NOMO-1 treated with dmso at 0.1 percent for 144 hours (cell line): ENCODE results near the gene PLA2G4E.

Experiments used
- DNase-seq: peaks from one replicate; lab custom pipeline; 2025; ENCODE audit not compliant: unreplicated experiment; lab: John Stamatoyannopoulos, UW

PLA2G4E gene, protein sequence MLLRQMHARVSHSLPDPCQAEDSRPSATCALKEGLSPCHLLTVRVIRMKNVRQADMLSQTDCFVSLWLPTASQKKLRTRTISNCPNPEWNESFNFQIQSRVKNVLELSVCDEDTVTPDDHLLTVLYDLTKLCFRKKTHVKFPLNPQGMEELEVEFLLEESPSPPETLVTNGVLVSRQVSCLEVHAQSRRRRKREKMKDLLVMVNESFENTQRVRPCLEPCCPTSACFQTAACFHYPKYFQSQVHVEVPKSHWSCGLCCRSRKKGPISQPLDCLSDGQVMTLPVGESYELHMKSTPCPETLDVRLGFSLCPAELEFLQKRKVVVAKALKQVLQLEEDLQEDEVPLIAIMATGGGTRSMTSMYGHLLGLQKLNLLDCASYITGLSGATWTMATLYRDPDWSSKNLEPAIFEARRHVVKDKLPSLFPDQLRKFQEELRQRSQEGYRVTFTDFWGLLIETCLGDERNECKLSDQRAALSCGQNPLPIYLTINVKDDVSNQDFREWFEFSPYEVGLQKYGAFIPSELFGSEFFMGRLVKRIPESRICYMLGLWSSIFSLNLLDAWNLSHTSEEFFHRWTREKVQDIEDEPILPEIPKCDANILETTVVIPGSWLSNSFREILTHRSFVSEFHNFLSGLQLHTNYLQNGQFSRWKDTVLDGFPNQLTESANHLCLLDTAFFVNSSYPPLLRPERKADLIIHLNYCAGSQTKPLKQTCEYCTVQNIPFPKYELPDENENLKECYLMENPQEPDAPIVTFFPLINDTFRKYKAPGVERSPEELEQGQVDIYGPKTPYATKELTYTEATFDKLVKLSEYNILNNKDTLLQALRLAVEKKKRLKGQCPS

DNA sequence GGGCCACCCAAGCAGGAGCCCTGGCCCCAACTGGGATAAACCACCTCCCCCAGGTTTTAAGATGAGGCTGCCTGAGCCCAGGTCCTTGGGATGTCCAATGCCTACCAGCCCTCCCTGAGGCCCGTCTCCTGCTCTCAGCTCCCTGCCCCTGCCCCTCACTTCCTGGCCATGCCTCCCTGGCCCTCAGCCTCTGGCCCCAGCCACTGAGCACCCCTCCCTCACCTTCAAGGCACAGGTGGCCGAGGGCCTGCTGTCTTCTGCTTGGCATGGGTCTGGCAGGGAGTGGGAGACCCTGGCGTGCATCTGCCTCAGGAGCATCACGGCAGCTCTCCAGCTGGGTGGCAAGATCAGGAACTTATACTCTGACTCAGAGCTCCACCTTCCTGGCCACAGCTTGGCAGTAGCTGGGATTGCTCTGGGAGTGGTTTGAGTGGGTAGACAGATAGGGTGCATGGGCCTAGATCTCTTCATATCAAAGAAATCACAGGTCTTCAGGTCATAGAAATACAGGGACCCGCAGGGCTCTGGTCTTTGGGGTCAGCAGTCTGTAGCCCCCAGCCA, at the start of gene PLA2G4E:
Gene PLA2G4E, minus strand, starts transcription at position 330 of the 561 bp plus-strand sequence. Its CDS starts 12 bp downstream, at position 318.
- no peak for DNase-seq

DNA sequence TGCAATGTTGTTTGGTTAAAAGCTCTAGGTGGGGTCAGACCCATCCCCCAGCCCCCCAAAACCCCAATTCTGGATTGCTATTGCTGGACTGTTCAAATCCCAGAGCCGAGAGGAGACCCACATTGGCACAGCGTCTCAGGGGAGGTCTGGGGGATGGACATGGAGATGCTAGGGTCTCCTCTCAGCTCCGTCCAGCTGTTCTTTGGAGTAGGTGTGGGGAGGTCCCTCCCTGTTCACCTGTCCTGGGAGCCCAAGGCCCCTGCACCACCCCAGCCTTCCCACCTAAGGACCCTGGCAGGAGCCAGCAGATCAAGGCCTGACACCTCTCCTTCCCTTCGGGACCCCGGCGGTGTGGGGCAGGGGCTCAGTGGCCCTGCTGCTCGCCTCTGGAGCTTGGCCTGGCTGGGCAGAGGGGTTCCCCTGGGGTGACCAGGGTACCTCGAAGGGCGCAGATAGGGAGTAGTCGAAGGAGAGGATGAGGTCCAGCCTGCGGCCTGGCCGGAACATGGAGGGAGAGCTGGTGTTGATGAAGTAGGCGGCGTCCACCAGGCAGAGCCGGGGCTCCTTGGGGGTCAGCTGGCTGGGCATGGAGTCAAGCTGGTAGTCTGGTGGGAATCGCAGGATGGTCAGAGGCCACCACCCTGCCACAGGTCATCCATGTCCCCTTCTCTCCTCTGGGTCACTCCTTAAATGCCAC, 49.6 kb upstream of the PLA2G4E start:
- no peak for DNase-seq

DNA sequence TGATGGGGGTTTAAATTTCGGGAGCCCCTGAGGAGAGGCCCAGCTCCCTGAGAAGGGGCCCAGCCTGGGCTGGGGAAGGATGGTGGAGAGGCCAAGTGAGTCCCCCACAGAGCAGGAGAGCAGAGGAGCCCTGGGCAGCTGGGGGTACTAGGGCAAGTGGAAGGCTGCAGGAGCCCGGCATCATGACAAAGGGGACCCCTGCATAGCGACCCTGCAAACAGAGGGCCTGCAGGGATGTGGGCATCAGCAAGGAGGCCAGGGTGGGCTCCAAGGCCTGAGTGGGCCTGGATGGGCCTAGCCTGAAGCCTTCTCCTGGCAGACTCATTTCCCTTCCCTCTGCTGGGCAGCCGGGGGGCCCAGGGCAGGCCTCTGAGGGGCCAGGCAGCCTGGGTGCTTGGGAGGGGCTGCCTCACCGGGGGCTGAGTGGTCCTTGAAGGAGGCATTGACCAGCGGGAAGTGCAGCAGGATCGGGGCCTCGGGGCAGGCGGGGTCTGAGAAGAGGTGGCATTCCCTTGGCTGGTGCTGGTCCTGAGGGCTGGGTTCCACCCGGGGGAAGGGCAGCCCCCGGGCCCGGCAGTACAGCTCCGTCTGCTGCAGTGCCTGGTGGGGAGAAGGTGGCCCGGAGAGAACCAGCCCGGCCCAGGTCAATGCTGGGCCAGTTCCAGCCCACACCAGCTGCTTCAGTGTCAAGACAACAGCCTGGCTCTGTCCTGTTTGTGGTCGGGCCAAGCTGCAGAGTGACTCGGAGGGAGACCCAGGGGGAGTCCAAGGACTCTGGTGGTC, 48.8 kb upstream of the PLA2G4E start:
- no peak for DNase-seq

DNA sequence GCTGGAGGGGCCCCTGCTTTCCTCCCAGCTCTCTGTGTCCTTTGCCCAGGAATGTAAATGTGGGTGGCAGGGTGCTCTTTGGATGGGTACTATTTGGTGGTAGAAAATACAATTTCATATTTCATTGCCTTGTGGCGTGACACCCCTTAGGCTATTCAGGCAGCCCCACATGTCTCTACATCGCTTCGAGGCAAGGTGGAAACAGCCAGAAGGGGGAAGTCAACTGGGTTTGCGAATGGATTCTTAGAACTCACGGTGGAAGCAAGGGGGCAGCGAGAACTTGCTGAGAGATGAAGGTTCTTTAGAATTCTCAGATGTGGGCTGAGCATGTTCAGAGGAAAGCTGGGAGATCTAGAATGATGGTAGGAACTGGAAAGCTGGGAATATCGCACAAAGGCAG, 48.2 kb upstream of the PLA2G4E start:
- DNase-seq, result no peak

DNA sequence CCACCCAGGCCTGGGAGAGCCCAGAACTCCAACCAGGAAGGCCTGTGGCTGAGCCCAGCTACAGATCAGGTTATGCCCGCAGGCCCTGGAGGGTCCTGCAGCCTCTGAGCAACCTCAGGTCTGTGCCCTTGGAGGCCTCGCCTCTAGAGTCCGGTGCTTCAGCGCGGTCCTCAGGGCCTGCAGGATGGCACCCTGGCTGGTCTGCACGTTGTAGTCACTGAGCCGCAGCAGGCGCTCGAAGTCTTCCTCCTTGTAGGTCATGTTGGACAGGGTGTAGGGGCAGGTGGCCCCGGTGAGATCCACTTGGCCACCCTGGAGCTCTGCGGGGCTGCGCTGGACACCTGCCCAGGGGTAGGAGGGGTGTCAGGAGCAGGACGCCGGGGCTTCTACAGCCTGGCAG, 47.8 kb upstream of the PLA2G4E start:
- DNase-seq, result no peak

DNA sequence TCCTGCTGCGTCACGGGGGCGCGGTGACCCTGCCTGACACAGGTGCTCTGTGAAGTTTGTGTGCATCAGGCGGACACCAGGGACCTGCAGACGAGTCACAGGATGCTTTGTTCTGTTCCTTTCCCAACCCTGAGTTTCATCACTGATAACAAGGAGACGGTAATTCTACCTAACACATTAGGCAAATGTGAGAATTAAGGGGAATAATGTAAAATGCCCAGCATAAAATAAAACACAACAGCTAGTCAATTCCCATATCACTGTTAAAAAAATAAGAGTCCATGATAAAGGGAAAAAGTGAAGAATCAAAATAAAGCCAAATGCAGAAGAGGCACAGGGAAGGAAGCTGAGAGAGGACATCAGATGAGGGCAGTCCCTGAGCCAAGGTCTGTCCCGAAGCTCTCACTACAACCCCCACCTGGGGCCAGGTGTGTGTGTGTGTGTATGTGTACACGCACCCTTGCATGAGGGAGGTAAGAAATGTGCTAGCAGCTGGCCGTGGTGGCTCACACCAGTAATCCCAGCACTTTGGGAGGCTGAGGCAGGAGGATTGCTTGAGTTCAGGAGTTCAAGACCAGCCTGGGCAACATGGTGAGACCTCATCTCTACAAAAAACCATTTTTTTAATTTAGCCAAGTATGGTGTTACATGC, 46.0 kb upstream of the PLA2G4E start:
- no peak for DNase-seq

DNA sequence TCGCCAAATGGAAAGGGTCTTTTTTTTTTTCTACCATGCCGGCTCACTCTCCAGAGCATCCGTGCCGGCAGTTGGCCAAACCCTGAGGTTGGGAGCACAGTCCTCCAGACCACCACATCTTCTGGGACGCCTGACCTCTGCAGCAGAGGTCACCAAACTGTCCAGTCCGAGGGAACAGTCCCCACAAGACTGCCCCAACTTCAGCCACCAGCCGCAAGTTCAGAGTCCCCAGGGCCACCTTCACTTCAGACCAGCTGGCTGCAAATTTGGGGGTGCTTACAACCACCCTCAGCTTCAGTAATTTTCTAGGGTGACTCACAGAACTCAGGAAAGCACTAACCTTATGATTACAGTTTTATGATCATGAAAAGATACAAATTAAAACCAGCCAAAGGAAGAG, 44.6 kb upstream of the PLA2G4E start:
- DNase-seq, result no peak

DNA sequence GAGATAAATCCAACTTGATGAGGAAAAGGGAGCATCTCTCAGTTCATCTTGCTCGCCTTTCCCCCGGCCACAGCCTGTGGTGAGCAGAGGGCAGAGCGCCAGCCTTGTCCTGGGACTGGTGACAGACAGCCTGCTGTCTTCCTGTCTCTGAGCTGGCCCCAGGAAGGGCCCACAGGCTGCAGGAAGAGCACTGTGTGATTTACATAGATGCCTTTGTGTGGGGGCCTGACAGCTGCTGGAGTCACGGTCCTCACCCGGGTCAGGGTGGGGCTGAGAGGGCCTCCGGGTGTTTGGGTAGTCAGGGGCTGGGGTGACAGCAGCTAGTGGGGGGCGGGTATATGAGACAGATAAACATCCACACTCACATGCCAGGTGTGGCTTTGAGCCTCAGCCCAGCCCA, 44.2 kb upstream of the PLA2G4E start:
- DNase-seq, result no peak

DNA sequence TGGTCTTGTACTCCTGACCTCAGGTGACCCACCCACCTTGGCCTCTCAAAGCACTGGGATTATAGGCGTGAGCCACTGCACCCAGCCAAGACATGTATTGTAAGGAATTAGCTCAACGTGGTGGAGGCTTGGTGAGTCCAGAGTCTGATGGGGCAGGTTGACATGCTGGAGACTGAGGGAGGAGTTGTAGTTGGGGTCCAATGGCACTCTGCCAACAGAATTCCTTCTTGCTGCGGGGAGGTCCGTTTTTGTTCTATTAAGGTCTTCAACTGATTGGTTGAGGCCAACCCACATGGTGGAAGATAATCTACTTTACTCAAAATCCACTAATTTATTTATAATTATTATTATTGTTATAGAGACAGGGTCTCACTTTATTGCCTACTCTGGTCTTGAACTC, 43.4 kb upstream of the PLA2G4E start:
- DNase-seq, result no peak

DNA sequence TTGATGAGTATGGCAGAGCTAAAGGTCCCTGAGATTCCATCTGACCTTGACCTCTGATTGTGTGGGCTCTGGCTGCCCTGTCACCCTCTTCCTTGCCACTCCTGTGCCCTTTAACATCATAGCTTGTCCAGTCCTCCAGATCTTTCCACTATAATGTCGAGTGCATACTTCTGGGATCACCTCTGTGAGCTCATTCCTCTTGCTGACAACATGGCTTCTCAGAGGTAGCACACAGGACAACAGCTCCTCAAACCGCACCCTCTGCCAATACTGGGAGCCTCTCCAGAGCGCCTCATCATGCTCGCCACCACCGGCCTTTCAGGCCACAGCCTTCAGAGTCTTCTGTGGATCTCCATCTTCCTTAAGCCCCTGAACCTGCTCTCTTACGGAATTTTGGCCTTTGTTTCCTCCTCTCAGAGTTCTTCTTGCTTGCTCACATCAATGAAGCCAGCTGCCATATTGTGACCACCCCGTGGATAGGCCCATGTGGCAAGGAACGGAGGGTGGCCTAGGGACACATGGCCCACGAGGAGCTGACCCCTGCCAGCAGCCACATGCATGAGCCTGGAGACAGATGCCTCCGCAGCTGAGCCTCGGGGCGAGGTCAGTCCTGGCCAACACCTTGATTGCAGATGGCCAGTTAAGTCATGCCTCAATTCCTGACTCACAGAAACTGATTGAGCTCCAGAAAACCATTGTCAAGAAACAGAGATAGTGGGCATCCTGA, 42.4 kb upstream of the PLA2G4E start:
- DNase-seq, result no peak

DNA sequence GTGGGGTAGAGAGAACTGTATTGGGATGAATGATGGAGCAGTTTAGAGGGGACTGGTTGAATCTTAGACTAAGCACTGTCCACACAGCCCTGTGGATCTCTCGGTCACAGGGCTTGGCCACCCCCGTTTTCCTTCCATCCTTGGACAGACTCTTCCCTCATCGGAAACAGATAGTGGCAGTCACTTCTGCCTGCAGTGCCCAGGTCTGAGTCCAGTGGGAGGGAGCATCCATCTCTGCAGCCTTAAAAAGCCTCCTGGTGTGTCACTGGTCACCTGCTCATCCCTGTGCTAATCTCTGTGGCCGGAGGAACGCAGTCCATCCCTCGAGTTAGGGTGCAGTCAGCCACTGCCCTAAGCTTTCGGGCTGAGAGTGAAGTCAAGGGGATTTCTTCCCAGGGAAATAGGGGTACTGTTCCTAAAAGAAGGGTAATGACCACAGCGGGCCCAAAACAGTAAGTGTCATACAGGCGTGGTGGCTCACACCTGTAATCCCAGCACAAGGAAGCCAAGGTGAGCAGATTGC, 41.5 kb upstream of the PLA2G4E start:
- no peak for DNase-seq

DNA sequence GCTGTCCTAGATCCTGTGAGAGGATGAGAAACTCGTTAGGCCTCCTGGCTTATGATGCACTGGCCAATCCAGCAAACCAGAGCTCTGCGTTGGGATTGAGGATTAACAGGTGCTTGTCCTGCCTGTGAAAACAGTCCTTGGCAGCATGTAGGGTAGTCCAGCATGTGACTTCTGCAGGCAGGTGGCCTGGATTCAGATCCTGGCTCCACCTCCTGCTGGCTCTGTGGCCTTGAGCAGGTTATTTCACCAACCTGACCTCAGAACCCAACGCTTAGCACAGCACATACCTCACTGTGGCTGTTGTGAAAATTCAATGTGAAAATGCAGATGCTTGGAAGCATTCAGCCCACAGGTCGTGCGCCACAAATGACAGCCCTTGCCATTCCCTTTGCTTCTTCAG, 40.0 kb upstream of the PLA2G4E start:
- DNase-seq, result no peak

DNA sequence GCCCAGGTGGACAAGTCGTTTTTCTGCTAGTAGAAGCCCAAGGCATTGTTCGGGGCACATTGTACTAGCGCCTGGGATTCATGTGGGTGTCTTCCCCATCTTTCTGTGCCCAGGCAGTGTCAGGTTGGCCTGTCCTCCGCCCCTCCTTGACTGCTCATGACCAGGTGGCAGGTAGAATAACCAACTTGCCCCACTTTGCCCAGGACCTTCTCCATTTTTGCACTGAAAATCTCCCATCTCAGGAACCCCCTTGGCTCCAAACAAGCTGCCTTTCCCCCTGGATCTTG, 39.6 kb upstream of the PLA2G4E start:
- no peak for DNase-seq

DNA sequence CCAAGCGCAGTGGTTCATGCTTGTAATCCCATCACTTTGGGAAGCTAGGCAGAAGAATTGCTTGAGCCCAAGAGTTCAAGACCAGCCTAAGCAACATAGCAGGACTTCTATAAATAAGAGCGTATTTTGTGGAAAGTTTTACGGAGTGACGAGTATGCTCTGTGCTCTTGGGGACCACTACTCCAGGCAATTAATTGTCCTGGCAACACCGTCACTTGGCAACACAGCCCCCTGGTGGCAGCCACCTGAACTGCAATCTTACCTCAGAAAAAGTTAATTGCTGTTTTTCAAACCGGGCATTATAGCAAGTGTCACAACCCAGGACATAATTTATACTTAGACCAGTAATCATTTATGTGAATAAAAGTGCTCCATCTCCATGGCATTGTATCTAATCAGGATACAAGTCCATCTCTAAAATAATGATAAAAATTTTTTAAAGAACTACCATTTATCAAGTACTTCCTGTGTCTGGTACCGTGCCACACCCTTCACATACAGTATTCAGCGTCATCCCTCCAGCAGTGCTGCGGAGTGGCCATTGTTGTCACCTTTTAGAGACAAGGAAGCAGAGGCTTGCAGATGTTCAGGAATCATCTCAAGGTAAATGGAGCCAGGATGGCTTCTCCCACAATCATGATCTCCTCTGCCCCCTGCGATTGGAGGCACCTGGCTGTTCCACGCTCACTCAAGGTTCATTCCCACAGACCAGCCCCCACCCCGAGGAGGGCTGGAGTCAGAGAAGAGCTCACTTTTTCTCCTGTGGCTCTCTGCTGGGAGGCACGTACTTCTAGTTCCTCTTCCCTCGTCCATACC, 39.0 kb upstream of the PLA2G4E start:
- peak; percentile 25 for DNase-seq

DNA sequence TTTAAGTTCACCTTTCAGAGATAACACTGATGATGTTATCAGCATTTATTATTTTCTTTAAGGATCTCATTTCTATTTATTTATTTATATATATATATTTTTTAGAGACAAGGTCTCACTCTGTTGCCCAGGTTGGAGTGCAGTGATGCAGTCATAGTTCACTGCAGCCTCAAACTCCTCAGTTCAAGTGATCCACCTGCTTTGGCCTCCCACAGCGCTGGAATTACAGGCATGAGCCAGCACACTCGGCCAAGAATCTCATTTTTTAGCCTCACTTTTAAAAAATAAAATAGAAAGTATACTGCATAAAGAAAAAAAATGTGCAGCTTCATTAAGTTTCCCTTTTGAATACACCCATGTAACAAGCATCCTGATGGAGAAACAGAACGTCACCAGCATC, 37.9 kb upstream of the PLA2G4E start:
- no peak for DNase-seq

DNA sequence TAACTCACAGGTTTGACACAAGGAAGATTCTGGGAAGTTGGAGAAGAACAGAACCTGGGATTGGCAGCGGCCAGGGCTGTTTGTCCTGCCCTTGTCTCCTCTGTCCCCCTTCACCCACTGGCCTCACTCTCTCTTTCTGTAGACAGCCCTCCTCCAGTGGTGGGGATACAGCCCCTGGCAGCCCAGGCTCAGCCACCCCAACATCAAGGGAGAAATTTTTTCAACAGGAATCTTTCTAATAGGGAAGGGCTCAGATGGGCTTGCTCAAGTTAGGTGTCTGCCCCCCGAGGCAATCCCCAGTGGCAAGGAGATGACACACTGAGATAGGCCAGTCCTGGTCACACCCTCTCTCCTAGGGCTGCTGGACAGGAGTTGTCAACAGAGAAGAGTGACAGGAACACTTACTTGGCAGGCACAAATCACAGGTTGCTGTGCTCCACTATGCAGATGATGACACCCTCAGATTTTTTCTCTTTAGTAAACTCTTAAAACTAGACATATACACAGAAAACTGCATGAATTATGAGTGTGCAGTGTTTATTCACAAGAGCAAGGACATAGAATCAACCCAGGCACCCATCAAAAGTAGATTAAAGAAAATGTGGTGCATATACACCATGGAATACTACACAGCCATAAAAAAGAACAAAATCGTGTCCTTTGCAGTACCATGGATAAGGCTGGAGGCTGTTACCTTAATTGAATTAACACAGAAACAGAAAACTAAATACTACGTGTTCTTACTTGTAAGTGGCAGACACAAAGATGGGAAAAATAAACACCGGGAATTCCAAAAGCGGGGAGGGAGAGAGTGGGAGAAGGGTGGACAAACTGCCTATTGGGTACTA, 37.2 kb upstream of the PLA2G4E start:
- DNase-seq, result no peak

DNA sequence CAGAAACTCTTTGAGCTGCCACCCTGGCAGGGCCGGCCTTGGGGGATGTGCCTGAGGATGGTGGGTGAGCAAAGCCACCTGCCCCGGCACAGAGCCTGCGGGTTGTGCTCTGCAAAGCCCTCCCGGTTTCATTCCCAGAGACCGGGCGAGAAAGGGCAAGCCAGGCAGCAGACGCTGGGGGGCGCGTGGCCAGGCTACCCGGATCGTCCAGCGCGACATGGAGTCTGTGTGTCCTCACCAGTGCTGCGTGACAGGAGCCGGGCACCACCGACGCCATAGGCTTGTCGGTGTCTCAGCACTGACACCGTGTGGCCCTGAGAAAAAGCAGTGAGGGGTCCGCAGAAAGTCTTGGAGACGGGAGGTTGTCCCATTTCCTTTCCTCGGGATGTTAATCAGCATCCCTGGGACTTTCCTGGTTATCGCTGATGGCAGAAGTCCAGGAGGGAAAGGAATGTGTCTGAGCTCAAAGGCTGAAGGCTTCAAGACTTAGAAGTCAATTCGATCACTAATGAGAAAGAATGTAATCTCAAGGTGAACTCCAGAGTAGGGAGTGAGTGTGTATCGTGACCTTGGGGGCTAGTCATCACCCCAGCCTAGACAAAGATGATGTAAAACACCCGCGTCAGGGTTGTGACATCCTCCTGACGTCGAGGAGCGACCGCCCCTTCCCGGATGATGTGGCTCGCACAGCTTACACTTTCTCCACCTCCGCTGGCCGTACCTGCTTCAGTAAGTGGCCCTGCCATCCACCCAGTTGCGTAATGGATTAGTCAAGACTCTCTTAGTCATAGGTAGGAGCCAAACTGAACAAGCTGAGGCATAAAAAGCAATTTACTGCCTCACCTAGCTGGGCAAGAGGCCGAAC, 36.3 kb upstream of the PLA2G4E start:
- DNase-seq, result peak; percentile 85
